Peyer's patch (tissue), 4 donors: ENCODE measurements around the gene FIGLA.

Experiments
- POLR2A ChIP-seq, 2 donors: fragments of 450-650 bp; IDR thresholded peaks; one replicate each; pipeline ENCODE4 v1.5.1; 2017; ENCODE audit warnings: antibody characterized with exemption in 2 of 2, mild to moderate bottlenecking in 2 of 2, moderate library complexity in 2 of 2
- TF ChIP-seq, protein P1 (sequence below), 6 experiments: fragments of 450-650 bp in 4 of 6; fragments of 200-600 bp in 2 of 6; sonication (generic) in 1 of 6; IDR thresholded peaks; one replicate each; pipeline ENCODE4 v1.5.1; 2017 to 2019; ENCODE audit warnings: antibody characterized with exemption in 6 of 6, mild to moderate bottlenecking in 3 of 6, moderate library complexity in 1 of 6

DNA sequence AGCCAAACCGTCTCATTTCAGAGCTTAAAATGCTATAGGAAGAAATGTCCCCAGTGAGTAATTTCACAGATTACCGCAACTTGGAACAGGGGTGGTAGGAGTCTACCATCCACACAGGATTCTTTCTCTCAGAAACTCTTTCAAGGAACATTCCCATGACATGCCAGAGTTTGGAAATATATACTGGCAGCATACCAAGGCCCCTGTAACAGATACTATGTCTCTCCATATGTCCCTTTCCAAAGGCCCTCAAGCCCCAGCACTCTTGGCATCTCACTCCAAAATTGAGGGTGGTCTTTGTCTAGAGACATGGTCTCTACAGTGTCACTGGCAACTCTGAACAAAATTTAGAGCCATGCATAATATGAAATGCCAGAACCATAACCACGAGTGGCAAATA, 11.0 kb downstream of the FIGLA start:
- TF ChIP-seq, protein P1, sequence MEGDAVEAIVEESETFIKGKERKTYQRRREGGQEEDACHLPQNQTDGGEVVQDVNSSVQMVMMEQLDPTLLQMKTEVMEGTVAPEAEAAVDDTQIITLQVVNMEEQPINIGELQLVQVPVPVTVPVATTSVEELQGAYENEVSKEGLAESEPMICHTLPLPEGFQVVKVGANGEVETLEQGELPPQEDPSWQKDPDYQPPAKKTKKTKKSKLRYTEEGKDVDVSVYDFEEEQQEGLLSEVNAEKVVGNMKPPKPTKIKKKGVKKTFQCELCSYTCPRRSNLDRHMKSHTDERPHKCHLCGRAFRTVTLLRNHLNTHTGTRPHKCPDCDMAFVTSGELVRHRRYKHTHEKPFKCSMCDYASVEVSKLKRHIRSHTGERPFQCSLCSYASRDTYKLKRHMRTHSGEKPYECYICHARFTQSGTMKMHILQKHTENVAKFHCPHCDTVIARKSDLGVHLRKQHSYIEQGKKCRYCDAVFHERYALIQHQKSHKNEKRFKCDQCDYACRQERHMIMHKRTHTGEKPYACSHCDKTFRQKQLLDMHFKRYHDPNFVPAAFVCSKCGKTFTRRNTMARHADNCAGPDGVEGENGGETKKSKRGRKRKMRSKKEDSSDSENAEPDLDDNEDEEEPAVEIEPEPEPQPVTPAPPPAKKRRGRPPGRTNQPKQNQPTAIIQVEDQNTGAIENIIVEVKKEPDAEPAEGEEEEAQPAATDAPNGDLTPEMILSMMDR (IDR thresholded peaks at IDR 0.05) = no peak
- TF ChIP-seq POLR2A (IDR thresholded peaks at IDR 0.05) = no peak
